H1 (cell line): ENCODE results near the gene KRTAP19-4. TPM values are rescaled to one million over a fixed set of nuclear protein-coding genes. Genes with fewer than 3 reads are reported as not detected.

Experiments used
- CTCF ChIA-PET: fragments of 300-600 bp; sonication (Branson Sonifier 250); formaldehyde crosslinking; loops from one replicate; lab custom pipeline; 2021; ENCODE audit not compliant: partially characterized antibody; lab: Charles Lee
- POLR2A ChIA-PET: fragments of 300-600 bp; sonication (Branson Sonifier 250); formaldehyde crosslinking; loops from one replicate; lab custom pipeline; 2021; ENCODE audit warnings: inconsistent platforms; ENCODE audit not compliant: partially characterized antibody; lab: Charles Lee
- DNase-seq, 2 experiments: peaks; one replicate each; pipeline versions ENCODE4 v3.0.0 to v3.0.0-alpha.2; 2010 to 2022; ENCODE audit warnings: low spot score in 2 of 2, low read depth in 1 of 2, mixed read lengths in 1 of 2
- FAIRE-seq: peaks from 2 replicates; lab custom pipeline; 2011; peaks lifted over from hg19 to GRCh38; lab: Jason Lieb, UNC
- H2AFZ ChIP-seq: 2 replicates; pipeline ENCODE4 v1.8.1; 2012; ENCODE audit warnings: low read length, inconsistent platforms
- H2AK5ac ChIP-seq: 2 replicates; pipeline ENCODE4 v1.6.1; 2013; ENCODE audit warnings: low read depth, low read length
- H2BK120ac ChIP-seq: replicated peaks from 2 replicates; pipeline ENCODE3; 2013; ENCODE audit warnings: low read depth, low read length, inconsistent platforms
- H2BK12ac ChIP-seq: 2 replicates; pipeline ENCODE4 v1.6.1; 2013; ENCODE audit warnings: low read depth, low read length
- H2BK15ac ChIP-seq: 2 replicates; pipeline ENCODE4 v1.6.1; 2013; ENCODE audit warnings: low read length
- H2BK20ac ChIP-seq: 2 replicates; pipeline ENCODE4 v1.6.1; 2013; ENCODE audit warnings: low read length
- H2BK5ac ChIP-seq: 2 replicates; pipeline ENCODE4 v1.6.1; 2013; ENCODE audit warnings: low read depth, low read length
- H3K14ac ChIP-seq: 2 replicates; pipeline ENCODE4 v1.6.1; 2013; ENCODE audit warnings: inconsistent platforms; ENCODE audit not compliant: insufficient read length
- H3K18ac ChIP-seq: 2 replicates; pipeline ENCODE4 v1.6.1; 2013; ENCODE audit warnings: low read length; ENCODE audit errors: extremely low read depth
- H3K23ac ChIP-seq: 2 replicates; pipeline ENCODE4 v1.6.1; 2013; ENCODE audit warnings: inconsistent platforms; ENCODE audit not compliant: insufficient read length
- H3K23me2 ChIP-seq: 2 replicates; pipeline ENCODE4 v1.6.1; 2013; ENCODE audit warnings: low read depth, low read length
- H3K27ac ChIP-seq: 2 replicates; pipeline ENCODE4 v1.6.1; 2011; ENCODE audit warnings: low read depth, low read length, inconsistent platforms
- H3K27me3 ChIP-seq, 4 experiments: replicated peaks in 1 of 4; 1 replicate in 1 of 4; 2 replicates in 3 of 4; pipeline versions ENCODE4 v1.6.1 to v1.8.1; 2011 to 2013; ENCODE audit warnings: low read length in 3 of 4, mild to moderate bottlenecking in 3 of 4, inconsistent platforms in 2 of 4, mixed read lengths in 2 of 4, moderate library complexity in 1 of 4; ENCODE audit not compliant: control insufficient read depth in 3 of 4, insufficient read depth in 3 of 4; ENCODE audit errors: extremely low read depth in 1 of 4
- H3K36me3 ChIP-seq, 4 experiments: 2 replicates each; pipeline versions ENCODE4 v1.6.1 to v1.8.1; 2011 to 2013; ENCODE audit warnings: mild to moderate bottlenecking in 4 of 4, low read length in 3 of 4, moderate library complexity in 2 of 4, control low read depth in 1 of 4, inconsistent platforms in 1 of 4; ENCODE audit not compliant: insufficient read depth in 4 of 4, control insufficient read depth in 2 of 4
- H3K4ac ChIP-seq: replicated peaks from 2 replicates; pipeline ENCODE3; 2013; ENCODE audit warnings: low read length, low read depth, mixed read lengths, inconsistent platforms; ENCODE audit not compliant: insufficient read length
- H3K4me1 ChIP-seq, 4 experiments: replicated peaks in 1 of 4; 1 replicate in 1 of 4; 2 replicates in 3 of 4; pipeline versions ENCODE4 v1.6.1 to v1.8.1; 2011 to 2013; ENCODE audit warnings: low read length in 3 of 4, inconsistent platforms in 2 of 4, mixed read lengths in 1 of 4; ENCODE audit not compliant: insufficient read depth in 4 of 4, control insufficient read depth in 3 of 4
- H3K4me2 ChIP-seq, 2 experiments: 2 replicates each; pipeline versions ENCODE4 v1.6.1 to v1.8.1; 2011 to 2013; ENCODE audit warnings: low read depth in 2 of 2, low read length in 2 of 2, control low read depth in 1 of 2, inconsistent platforms in 1 of 2, mild to moderate bottlenecking in 1 of 2; ENCODE audit not compliant: insufficient read depth in 1 of 2
- H3K4me3 ChIP-seq, 4 experiments: fragments of 200-600, 300-600 bp in 1 of 4; sonication (generic), shearing (Covaris generic), sonication (Bioruptor Twin) in 1 of 4; 2 replicates each; pipeline versions ENCODE4 v1.5.1 to v1.8.1; 2011 to 2016; ENCODE audit warnings: low read length in 4 of 4, low read depth in 3 of 4, control low read depth in 2 of 4, inconsistent platforms in 2 of 4, mild to moderate bottlenecking in 2 of 4, mixed read lengths in 1 of 4, moderate library complexity in 1 of 4; ENCODE audit not compliant: insufficient read depth in 2 of 4; ENCODE audit errors: extremely low read depth in 1 of 4
- H3K56ac ChIP-seq: replicated peaks from 2 replicates; pipeline ENCODE3; 2013; ENCODE audit warnings: low read depth, mild to moderate bottlenecking, mixed read lengths, low read length, inconsistent platforms; ENCODE audit not compliant: insufficient read length
- H3K79me1 ChIP-seq: 2 replicates; pipeline ENCODE4 v1.6.1; 2013; ENCODE audit warnings: low read depth, low read length, control low read depth
- H3K79me2 ChIP-seq, 2 experiments: 2 replicates each; pipeline versions ENCODE4 v1.6.1 to v1.8.1; 2012 to 2013; ENCODE audit warnings: low read length in 2 of 2, mild to moderate bottlenecking in 2 of 2, inconsistent platforms in 1 of 2; ENCODE audit not compliant: insufficient read depth in 2 of 2, control insufficient read depth in 1 of 2
- H3K9ac ChIP-seq, 4 experiments: replicated peaks in 1 of 4; 1 replicate in 1 of 4; 2 replicates in 3 of 4; pipeline versions ENCODE4 v1.6.1 to v1.8.1; 2011 to 2013; ENCODE audit warnings: low read depth in 3 of 4, low read length in 3 of 4, control low read depth in 2 of 4, mild to moderate bottlenecking in 2 of 4, moderate library complexity in 2 of 4, inconsistent platforms in 1 of 4; ENCODE audit errors: extremely low read depth in 1 of 4
- H3K9me3 ChIP-seq, 2 experiments: 2 replicates each; pipeline versions ENCODE4 v1.6.1 to v1.8.1; 2012 to 2013; ENCODE audit warnings: mild to moderate bottlenecking in 2 of 2, moderate library complexity in 2 of 2, control low read depth in 1 of 2, inconsistent platforms in 1 of 2, low read depth in 1 of 2, low read length in 1 of 2, mixed read lengths in 1 of 2; ENCODE audit not compliant: insufficient read depth in 2 of 2
- H4K20me1 ChIP-seq, 2 experiments: replicated peaks in 1 of 2; 2 replicates each; pipeline versions ENCODE3 to v1.8.1; 2011 to 2013; ENCODE audit warnings: inconsistent platforms in 2 of 2, low read length in 2 of 2, mild to moderate bottlenecking in 1 of 2; ENCODE audit not compliant: insufficient read depth in 2 of 2, control insufficient read depth in 1 of 2
- H4K5ac ChIP-seq: 2 replicates; pipeline ENCODE4 v1.6.1; 2013; ENCODE audit warnings: low read length, low read depth, mixed read lengths, inconsistent platforms; ENCODE audit not compliant: insufficient read length
- H4K8ac ChIP-seq: 2 replicates; pipeline ENCODE4 v1.8.0; 2013; ENCODE audit warnings: mild to moderate bottlenecking, moderate library complexity, low read length, inconsistent platforms; ENCODE audit not compliant: insufficient read depth; ENCODE audit errors: extremely low read depth
- H4K91ac ChIP-seq: replicated peaks from 2 replicates; pipeline ENCODE3; 2013; ENCODE audit warnings: low read length, mixed read lengths, inconsistent platforms; ENCODE audit not compliant: insufficient read length
- BACH1 ChIP-seq: IDR thresholded peaks from 2 replicates; pipeline ENCODE4 v1.6.1; 2012; ENCODE audit warnings: low read length, improper control_type of control experiment
- CBX5 ChIP-seq: fragments of 300-800, 300-1000 bp; sonication (generic); IDR thresholded peaks from 2 replicates; pipeline ENCODE4 v1.7.1; 2016; ENCODE audit warnings: antibody characterized with exemption, low read length, low read depth
- CHD2 ChIP-seq: IDR thresholded peaks from 2 replicates; pipeline ENCODE4 v1.6.1; 2012; ENCODE audit warnings: low read length, improper control_type of control experiment
- CREB1 ChIP-seq: IDR thresholded peaks from 2 replicates; pipeline ENCODE4 v1.6.1; 2012; ENCODE audit warnings: inconsistent platforms
- EP300 ChIP-seq, 2 experiments: IDR thresholded peaks; 1 replicate in 1 of 2; 2 replicates in 1 of 2; pipeline ENCODE4 v1.6.1; 2011 to 2012; ENCODE audit warnings: low read depth in 2 of 2, low read length in 2 of 2, mild to moderate bottlenecking in 2 of 2, borderline replicate concordance in 1 of 2, inconsistent platforms in 1 of 2, moderate library complexity in 1 of 2
- HDAC6 ChIP-seq: IDR thresholded peaks from one replicate; pipeline ENCODE4 v1.7.1; 2012; ENCODE audit warnings: low read depth, mild to moderate bottlenecking, inconsistent platforms, low read length, moderate library complexity
- JUN ChIP-seq: IDR thresholded peaks from 2 replicates; pipeline ENCODE4 v1.6.1; 2011; ENCODE audit warnings: low read depth, mild to moderate bottlenecking, improper control_type of control experiment, low read length
- KDM5A ChIP-seq: fragments of 200-600 bp; IDR thresholded peaks from 2 replicates; pipeline ENCODE4 v1.7.1; 2012; ENCODE audit warnings: mild to moderate bottlenecking, low read length, inconsistent platforms, mixed read lengths
- NANOG ChIP-seq: IDR thresholded peaks from 2 replicates; pipeline ENCODE4 v1.6.1; 2011; ENCODE audit warnings: low read length, low read depth, mild to moderate bottlenecking, inconsistent platforms; ENCODE audit not compliant: insufficient read depth, poor library complexity, severe bottlenecking
- POLR2AphosphoS5 ChIP-seq: IDR thresholded peaks from 2 replicates; pipeline ENCODE4 v1.6.1; 2011; ENCODE audit warnings: low read depth, low read length
- RFX5 ChIP-seq: IDR thresholded peaks from 2 replicates; pipeline ENCODE4 v1.6.1; 2011; ENCODE audit warnings: low read depth, low read length, improper control_type of control experiment, borderline replicate concordance
- RXRA ChIP-seq: IDR thresholded peaks from 2 replicates; pipeline ENCODE4 v1.6.1; 2011; ENCODE audit warnings: low read depth, mild to moderate bottlenecking, low read length, moderate library complexity; ENCODE audit not compliant: insufficient read depth
- SIRT6 ChIP-seq: IDR thresholded peaks from one replicate; pipeline ENCODE4 v1.7.1; 2012; ENCODE audit warnings: low read length, inconsistent platforms
- SIX5 ChIP-seq: IDR thresholded peaks from 2 replicates; pipeline ENCODE4 v1.6.1; 2011; ENCODE audit warnings: mild to moderate bottlenecking, low read depth, low read length
- TAF1 ChIP-seq: IDR thresholded peaks from 2 replicates; pipeline ENCODE4 v1.6.1; 2011; ENCODE audit warnings: mild to moderate bottlenecking, low read depth, low read length
- TBP ChIP-seq: IDR thresholded peaks from 2 replicates; pipeline ENCODE4 v1.6.1; 2011; ENCODE audit warnings: low read depth, low read length, improper control_type of control experiment
- WGBS, 2 experiments: shearing (Covaris generic) in 1 of 2; methylation state at CpG; one replicate each; pipeline versions ENCODE4 v1.1.6 to v1.1.7; 2013 to 2015; ENCODE audit warnings: low lambda C conversion rate in 2 of 2, mixed read lengths in 2 of 2, inconsistent platforms in 1 of 2, low coverage in 1 of 2, missing lambda C conversion rate in 1 of 2; ENCODE audit not compliant: insufficient replicate concordance in 2 of 2, insufficient coverage in 1 of 2, insufficient read length in 1 of 2; ENCODE audit errors: extremely low coverage in 1 of 2, missing lambda C conversion rate in 1 of 2; 5-methylcytosine and 5-hydroxymethylcytosine counted together
- polyA plus RNA-seq, 7 experiments: library from polyadenylated mRNA; depleted of rRNA in 3 of 7; stranded (reverse) in 5 of 7; unstranded in 2 of 7; fragments of >200 nt in 5 of 7; fragments of 200-250 nt in 2 of 7; gene quantifications; 1 replicate in 5 of 7; 2 replicates in 1 of 7; 4 replicates in 1 of 7; pipeline versions ENCODE4 v1.2.1 to v1.2.3, GENCODE V29; 2011 to 2013; ENCODE audit warnings: missing spikeins in 2 of 7, mixed read lengths in 2 of 7
- total RNA-seq: library from RNA; stranded (reverse); fragmentation: NEBNext Ultra II Directional; extraction: Animal tissue kit (Norgen Biotek cat#: 25700); gene quantifications from 2 replicates; pipeline ENCODE4 v1.2.1, GENCODE V29; 2021

Gene KRTAP19-4
- total and polyA plus RNA-seq, 2 of the 8 experiments (the other 6 are each of a cell fraction or from before 2014, with no cell fraction given): not detected

GRCh38 chr21:30515681-30516080 is 18.7 kb upstream of the KRTAP19-4 start:
- H3K79me1 ChIP-seq: no peaks in the 10 kb centered on the region
- ChIA-PET CTCF (interaction anchor here (0.8 to 3.5 kb wide), 2 partner anchors 10 to 833 kb away, joined by 3 to 15 read pairs; no protein-coding TSS in a partner anchor), POLR2A (no interaction called here)
- 100% methylated on average over 1 of the region's 1 CpG; no CpG with 5 or more reads in 1 of the 2 experiments for WGBS, 2 experiments
- H2BK20ac ChIP-seq: no peak overlapping the region
- no peak for FAIRE-seq
- H2AK5ac ChIP-seq: no peak overlapping the region
- no peak overlapping the region for H2BK12ac ChIP-seq
- H3K9me3 ChIP-seq: peaks cover 0 to 4% of the 10 kb centered on the region in 2 experiments; a peak in 1 of 4 replicates
- H4K8ac ChIP-seq: no peak overlapping the region
- no peak overlapping the region for H2BK5ac ChIP-seq
- no peaks in the 10 kb centered on the region for H3K79me2 ChIP-seq
- H4K5ac ChIP-seq: no peak overlapping the region
- H2BK15ac ChIP-seq: no peak overlapping the region
- H3K56ac ChIP-seq: no peak overlapping the region
- no peaks in the 10 kb centered on the region for H4K20me1 ChIP-seq
- no peak overlapping the region for H4K91ac ChIP-seq
- no peak overlapping the region for H3K4me2 ChIP-seq
- H2BK120ac ChIP-seq: no peak overlapping the region
- no peaks in the 10 kb centered on the region for H3K27me3 ChIP-seq
- no peak overlapping the region for H3K27ac ChIP-seq
- H2AFZ ChIP-seq: no peak overlapping the region; the same call in 1 of the 2 replicates
- DNase-seq: no peak
- H3K36me3 ChIP-seq: peaks cover 0 to 3% (median 0%) of the 10 kb centered on the region in 4 experiments; a peak in 1 of 8 replicates
- H3K23me2 ChIP-seq: no peaks in the 10 kb centered on the region
- H3K18ac ChIP-seq: no peak overlapping the region
- H3K14ac ChIP-seq: no peak overlapping the region
- H3K4me1 ChIP-seq: no peaks in the 10 kb centered on the region
- H3K4ac ChIP-seq: no peak overlapping the region
- H3K4me3 ChIP-seq: no peak overlapping the region
- no peak overlapping the region for H3K9ac ChIP-seq
- no peak overlapping the region for H3K23ac ChIP-seq
- TF ChIP-seq RFX5 (no peak), SIRT6 (no peak), POLR2AphosphoS5 (no peak), CBX5 (no peak), CHD2 (no peak), BACH1 (no peak), NANOG (no peak), TAF1 (no peak), KDM5A (no peak), SIX5 (no peak), RXRA (no peak), HDAC6 (no peak), TBP (no peak), EP300 (IDR thresholded peaks at IDR 0.05; ENCODE audit: borderline replicate concordance in 1 of 2, low read depth in 2 of 2, low read length in 2 of 2) (no peak), JUN (no peak), CREB1 (no peak)
